Measurements from ENCODE around the gene CA5A. TPM values are rescaled to one million over a fixed set of nuclear protein-coding genes. Genes with fewer than 3 reads are reported as not detected.

CA5A gene
- total RNA-seq, 8 experiments from 2014 or later, result 0.05 to 0.52 (median 0.17) TPM; not detected in 1

DNA sequence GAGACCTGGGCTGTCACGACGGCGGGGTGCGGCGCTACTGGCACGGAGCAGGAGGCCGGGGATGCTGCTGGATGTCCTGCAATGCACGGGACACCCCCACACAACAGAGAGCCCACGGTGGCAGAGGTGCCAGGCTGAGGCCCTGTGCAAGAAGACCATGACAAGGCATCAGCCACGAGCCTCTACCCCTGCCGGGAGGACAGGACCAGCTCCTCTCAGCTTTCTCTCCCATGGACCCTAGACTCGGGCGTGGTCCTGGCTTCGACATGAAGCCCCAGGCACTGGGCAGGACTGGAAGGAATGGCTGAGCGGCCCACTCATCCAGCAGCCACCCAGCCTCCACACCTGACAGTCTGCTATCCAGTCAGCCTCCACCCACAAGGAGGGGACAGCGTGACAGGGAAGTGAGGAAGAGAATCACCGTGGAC lies 92.6 kb downstream of the CA5A start:
- WGBS, 10 experiments, result 73 to 100% (median 85%) methylated on average over 2 to 5 of the region's 17 CpGs; no CpG with 5 or more reads in 6 of the 10 experiments
- peak in 2 of 8 experiments; percentile 16 to 24 for ATAC-seq (replicated peaks in 6 of 8)
- H3K4me3 ChIP-seq, result no peak overlapping the region
- in situ Hi-C loops (cut with MboI; ENCODE audit: low pct_unique_long_range_greater_than_20kb in 2 of 9, low sequenced_read_pairs in 9 of 9, unreplicated experiment in 9 of 9), result no loop called here
- peak overlapping the region; percentile 57 to 81 for H3K27ac ChIP-seq
- H3K4me1 ChIP-seq (replicated peaks in 1 of 2), result peaks cover 34 to 35% of the 10 kb centered on the region in 2 donors

DNA sequence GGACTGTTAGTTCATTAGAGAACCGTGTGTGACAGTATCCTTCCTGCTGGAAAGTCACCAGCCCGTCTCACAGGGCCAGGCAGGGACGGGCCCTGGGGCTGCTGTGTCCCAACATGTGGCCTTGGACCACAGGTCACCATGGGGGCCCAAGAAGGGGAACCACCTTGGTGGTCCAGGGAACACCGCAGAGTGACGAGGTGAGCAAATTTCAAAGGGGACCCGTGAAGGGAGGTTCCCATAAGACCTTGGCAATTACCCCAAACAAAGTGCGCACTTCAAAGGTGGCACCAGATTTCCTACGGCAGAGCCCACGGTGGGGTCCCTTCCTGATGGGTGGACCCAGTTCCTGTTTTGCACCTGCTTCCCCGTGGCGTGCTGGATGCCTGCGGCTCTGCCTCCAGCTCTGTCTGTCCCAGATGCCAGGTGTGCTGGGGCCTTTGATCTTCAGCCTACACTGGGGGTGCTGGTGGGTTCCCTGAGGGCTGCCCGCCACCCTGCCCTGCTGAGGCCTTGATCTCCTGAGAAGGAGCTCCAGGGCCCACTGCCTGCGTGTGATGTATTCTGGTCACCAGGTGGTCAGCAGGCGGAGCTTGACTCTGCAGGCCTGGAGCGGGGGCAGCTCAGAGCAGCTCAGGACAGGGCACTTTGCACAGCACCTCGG lies 94.0 kb downstream of the CA5A start:
- in situ Hi-C loops (cut with MboI; ENCODE audit: low pct_unique_long_range_greater_than_20kb in 2 of 9, low sequenced_read_pairs in 9 of 9, unreplicated experiment in 9 of 9), result no loop called here
- no peak overlapping the region for H3K4me3 ChIP-seq
- H3K27ac ChIP-seq, result no peak overlapping the region
- ATAC-seq (replicated peaks in 6 of 8), result no peak
- H3K4me1 ChIP-seq (replicated peaks in 1 of 2), result peaks cover 20 to 23% of the 10 kb centered on the region in 2 donors
- 68 to 100% (median 91%) methylated on average over 2 to 10 of the region's 17 CpGs; no CpG with 5 or more reads in 3 of the 10 experiments for WGBS, 10 experiments

GRCh38 chr16:87841340-87842208 lies 94.8 kb downstream of the CA5A start:
- Histone ChIP-seq H3K4me1 (replicated peaks in 1 of 2) (peaks cover 20 to 23% of the 10 kb centered on the region in 2 donors), H3K4me3 (no peak overlapping the region), H3K27ac (no peak overlapping the region)
- ATAC-seq (replicated peaks in 6 of 8), result no peak
- WGBS, 10 experiments, result 70 to 100% (median 97%) methylated on average over 1 to 10 of the region's 22 CpGs; no CpG with 5 or more reads in 1 of the 10 experiments
- in situ Hi-C loops (cut with MboI; ENCODE audit: low pct_unique_long_range_greater_than_20kb in 2 of 9, low sequenced_read_pairs in 9 of 9, unreplicated experiment in 9 of 9), result no loop called here

DNA sequence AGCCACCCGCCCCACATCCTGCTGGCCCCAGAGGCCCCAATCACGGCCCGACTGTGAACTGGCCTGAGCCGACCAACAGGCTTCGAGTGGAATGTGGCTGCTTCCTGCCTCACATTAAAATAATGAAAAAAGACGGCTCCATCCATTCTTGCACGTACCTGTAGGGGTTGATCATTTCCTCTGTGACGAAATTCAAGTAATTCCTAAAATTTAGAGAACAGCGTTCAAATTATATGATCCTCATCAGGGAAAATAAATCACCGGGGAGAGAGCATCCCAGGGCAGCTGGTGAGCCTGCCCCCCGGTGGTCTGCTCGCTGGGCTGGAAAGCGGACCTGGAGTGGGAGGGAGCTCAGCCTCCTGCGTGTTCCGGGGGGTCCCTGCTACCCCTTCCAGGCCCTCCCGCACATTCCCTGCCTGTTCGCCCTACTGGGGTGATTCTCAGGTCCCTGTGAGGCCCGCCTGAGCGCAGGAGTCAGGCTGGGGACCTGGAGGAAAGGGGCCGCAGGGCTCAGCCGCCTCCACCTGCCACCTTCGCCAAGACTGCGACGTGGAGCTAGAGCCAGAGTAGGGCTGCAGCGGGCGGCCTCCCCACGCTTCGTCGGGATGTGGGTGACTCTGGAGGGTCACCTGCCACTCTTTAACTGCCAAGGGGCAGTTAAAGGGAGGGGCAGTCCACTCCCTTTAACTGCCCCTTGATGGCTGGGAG lies 95.9 kb downstream of the CA5A start:
- no peak overlapping the region for H3K4me3 ChIP-seq
- no peak overlapping the region for H3K27ac ChIP-seq
- in situ Hi-C loops (cut with MboI; ENCODE audit: low pct_unique_long_range_greater_than_20kb in 2 of 9, low sequenced_read_pairs in 9 of 9, unreplicated experiment in 9 of 9), result no loop called here
- peaks cover 20 to 23% of the 10 kb centered on the region in 2 donors for H3K4me1 ChIP-seq (replicated peaks in 1 of 2)
- WGBS, 10 experiments, result 90 to 100% (median 96%) methylated on average over 1 to 19 of the region's 29 CpGs; no CpG with 5 or more reads in 3 of the 10 experiments
- ATAC-seq (replicated peaks in 6 of 8), result no peak

GRCh38 chr16:87839542-87840270 lies 96.6 kb downstream of the CA5A start:
- peaks cover 17 to 26% of the 10 kb centered on the region in 2 donors for H3K4me1 ChIP-seq (replicated peaks in 1 of 2)
- H3K4me3 ChIP-seq, result no peak overlapping the region
- ATAC-seq (replicated peaks in 6 of 8), result no peak
- H3K27ac ChIP-seq, result no peak overlapping the region
- 81 to 100% (median 96%) methylated on average over 4 to 10 of the region's 34 CpGs; no CpG with 5 or more reads in 5 of the 10 experiments for WGBS, 10 experiments
- in situ Hi-C loops (cut with MboI; ENCODE audit: low pct_unique_long_range_greater_than_20kb in 2 of 9, low sequenced_read_pairs in 9 of 9, unreplicated experiment in 9 of 9), result no loop called here

DNA sequence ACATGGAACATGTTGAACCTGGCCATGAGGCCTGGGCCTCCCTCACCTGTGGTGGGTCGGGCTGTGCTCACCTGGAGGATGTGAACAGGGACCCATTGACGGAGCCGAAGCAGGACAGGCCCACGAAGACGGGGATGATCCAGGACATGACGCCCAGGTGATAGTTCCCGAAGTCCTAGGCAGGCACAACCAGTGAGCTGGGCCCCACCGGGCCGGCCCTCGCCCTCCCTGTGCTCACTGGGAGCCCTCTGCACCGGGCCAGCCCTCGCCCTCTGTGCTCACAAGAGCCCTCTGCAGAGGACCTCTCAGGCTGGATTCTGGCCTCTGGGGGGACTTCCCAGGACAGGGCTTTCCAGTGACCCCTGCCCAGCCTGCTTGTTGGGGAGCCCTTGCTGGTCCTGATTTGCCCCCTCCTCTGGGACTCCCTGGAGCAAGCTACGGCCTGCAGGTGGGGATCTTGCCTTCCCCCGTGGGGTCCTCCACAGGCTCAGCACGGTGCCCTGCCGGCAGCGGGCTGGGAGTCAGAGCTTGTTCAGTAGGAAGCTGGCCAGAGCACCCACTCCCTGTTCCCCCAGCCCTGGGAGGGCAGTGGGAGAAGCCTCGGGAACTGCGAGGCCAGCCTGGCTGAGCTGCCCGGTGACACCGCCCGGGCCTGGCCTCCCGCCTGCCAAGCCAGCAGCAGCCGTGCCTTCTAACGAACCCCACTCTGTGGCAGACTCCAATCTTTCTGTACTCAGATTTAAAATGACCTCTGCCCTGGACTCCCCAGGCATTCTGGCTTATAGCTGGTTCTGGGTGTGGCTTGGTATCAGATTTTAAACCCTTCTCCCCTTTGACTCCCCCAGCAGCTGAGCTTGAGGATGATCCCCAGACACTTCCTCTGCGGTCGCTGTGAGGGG lies 97.4 kb downstream of the CA5A start:
- no peak for ATAC-seq (replicated peaks in 6 of 8)
- Histone ChIP-seq H3K4me1 (replicated peaks in 1 of 2) (peaks cover 9 to 18% of the 10 kb centered on the region in 2 donors), H3K27ac (no peak overlapping the region), H3K4me3 (no peak overlapping the region)
- 90 to 97% (median 92%) methylated on average over 2 to 9 of the region's 27 CpGs; no CpG with 5 or more reads in 4 of the 10 experiments for WGBS, 10 experiments
- in situ Hi-C loops (cut with MboI; ENCODE audit: low pct_unique_long_range_greater_than_20kb in 2 of 9, low sequenced_read_pairs in 9 of 9, unreplicated experiment in 9 of 9), result no loop called here

Other genes with a start within 250 kb of the CA5A start
- gene KLHDC4, start 170.5 kb downstream of the CA5A start, total RNA-seq, result 10 to 100 TPM; 18.1 to 49.7 (median 22.4) TPM
- gene SLC7A5, start 67.0 kb downstream of the CA5A start, total RNA-seq, result 100 to 1,000 TPM in 1 of 8 experiments, 10 to 100 TPM in 7; 15.5 to 129 (median 51.1) TPM
- 10 to 100 TPM; 12.9 to 28.1 (median 18.5) TPM for gene BANP, start 14.9 kb upstream of the CA5A start, total RNA-seq

Data from motor neuron (in vitro differentiated cells).